Suprapubic skin (tissue), 3 donors: ENCODE measurements around the gene EXOC3.

Experiments
- POLR2AphosphoS5 ChIP-seq, 3 donors: sonication (generic); formaldehyde crosslinking; IDR thresholded peaks; one replicate each; pipeline ENCODE4 v1.6.1; 2017; ENCODE audit warnings: antibody characterized with exemption in 3 of 3
- TF ChIP-seq, protein P1 (sequence below), 2 donors: fragments of 200-600 bp in 1 of 2; fragments of 450-650 bp in 1 of 2; sonication (generic) in 1 of 2; IDR thresholded peaks; one replicate each; pipeline ENCODE4 v1.5.1; 2016 to 2019; ENCODE audit warnings: antibody characterized with exemption in 2 of 2, mild to moderate bottlenecking in 1 of 2, moderate library complexity in 1 of 2

DNA sequence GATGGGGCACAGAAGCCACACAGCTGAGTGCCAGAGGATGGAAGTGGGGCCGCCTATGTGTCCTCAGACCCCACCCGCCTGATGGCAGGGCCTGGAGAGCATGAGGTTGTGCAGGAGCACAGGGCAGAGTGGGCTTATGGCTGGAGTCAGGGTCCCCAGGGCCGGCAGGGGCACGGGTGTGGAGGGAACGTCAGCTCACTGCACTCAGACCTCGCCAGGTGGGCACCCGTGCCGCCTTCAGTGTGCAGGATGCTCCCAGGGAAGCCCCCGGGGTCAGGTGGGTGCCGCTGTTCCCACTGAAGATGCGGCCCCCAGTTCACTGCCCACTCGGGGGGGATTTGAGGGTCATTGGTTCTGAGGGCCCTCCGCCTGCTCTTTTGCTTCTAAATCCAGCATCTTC, 34.9 kb downstream of the EXOC3 start:
- TF ChIP-seq POLR2AphosphoS5 (IDR thresholded peaks at IDR 0.05) = no peak
- TF ChIP-seq, protein P1, sequence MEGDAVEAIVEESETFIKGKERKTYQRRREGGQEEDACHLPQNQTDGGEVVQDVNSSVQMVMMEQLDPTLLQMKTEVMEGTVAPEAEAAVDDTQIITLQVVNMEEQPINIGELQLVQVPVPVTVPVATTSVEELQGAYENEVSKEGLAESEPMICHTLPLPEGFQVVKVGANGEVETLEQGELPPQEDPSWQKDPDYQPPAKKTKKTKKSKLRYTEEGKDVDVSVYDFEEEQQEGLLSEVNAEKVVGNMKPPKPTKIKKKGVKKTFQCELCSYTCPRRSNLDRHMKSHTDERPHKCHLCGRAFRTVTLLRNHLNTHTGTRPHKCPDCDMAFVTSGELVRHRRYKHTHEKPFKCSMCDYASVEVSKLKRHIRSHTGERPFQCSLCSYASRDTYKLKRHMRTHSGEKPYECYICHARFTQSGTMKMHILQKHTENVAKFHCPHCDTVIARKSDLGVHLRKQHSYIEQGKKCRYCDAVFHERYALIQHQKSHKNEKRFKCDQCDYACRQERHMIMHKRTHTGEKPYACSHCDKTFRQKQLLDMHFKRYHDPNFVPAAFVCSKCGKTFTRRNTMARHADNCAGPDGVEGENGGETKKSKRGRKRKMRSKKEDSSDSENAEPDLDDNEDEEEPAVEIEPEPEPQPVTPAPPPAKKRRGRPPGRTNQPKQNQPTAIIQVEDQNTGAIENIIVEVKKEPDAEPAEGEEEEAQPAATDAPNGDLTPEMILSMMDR (IDR thresholded peaks at IDR 0.05) = no peak
